T-helper 2 cell (primary cell): ENCODE data around the gene BAZ1B.
"Not testable (repeated sequence)": the region's sequence is repeated elsewhere in the genome, so short reads cannot be mapped to it uniquely, and the experiment has no call there.

Experiments used
- DNase-seq, 5 experiments: peaks; one replicate each; pipeline versions ENCODE4 v3.0.0 to v3.0.0-alpha.2; 2012 to 2022

The BAZ1B gene

DNA sequence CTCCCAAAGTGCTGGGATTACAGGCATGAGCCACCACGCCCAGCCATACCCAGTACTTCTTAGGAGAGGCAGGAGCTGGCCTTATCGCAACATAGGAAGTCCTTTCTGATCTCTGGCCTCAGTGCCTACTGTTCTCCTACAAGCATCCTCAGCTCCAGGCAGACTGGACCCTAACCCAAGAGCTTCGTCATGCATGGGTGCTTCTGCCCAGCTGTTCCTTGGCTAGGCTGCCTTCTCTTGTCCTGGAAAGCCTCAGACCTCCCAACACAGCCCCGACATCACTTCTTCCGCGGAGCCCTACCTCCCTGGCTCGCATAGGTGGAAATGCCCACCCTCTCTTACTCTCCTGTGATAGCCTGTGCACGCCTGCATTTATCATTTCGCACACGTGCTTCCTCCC is 19.6 kb upstream of the BAZ1B start:
- DNase-seq: no peak

DNA sequence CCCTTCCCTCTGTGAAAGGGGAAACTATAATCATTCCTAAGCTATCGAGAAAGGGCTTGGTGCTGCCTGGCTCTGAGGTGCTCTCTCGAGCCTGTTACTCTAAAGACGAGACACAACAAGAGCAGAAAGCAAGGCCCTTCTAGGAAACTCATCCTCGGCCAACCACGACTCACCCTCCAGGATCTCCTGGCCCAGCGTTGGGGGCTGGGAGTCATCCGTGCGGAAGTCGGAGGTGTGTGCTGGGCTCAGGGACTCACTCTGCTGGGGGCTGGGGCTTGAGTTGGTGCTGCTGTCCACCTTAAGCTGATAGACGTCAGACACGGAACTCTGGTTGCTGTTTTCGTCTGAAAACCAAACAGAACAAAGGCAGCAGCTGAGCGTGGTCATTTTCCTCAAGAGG is 17.6 kb upstream of the BAZ1B start:
- no peak for DNase-seq

DNA sequence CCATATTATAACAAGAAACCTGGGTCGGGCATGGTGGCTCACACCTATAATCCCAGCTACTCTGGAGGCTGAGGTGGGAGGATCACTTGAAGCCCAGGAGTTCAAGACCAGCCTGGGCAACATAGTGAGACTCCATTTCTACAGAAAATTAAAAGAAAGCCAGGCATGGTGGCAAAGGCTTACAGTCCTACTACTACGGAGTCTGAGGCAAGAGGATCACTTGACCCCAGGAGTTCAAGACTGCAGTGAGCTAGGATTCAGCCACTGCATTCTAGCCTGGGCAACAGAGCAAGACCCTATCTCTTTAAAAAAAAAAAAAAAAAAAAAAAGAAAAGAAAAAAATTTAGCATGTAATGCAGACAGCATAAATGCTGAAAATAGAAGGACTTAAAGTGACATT is 16.4 kb upstream of the BAZ1B start:
- DNase-seq: not testable (repeated sequence)

DNA sequence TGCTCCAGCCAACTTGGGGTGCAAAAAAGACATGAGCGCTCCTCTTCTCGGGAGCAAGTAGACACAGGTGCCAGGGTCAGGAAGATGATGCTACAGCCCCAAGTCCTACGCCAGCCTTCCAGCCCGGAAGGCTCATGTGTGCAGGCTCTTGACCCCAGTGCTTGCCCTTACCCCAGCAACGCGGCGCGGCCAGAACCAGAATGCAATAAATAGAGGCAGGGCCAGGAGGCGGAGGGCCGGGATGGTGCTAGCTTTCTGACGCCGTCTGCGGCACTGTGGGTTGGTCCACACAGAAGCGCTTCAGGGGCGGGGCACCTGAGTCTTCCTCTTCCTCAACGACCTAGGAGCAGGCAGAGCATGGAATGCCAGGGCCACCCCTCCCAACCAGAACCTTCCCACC is 15.0 kb upstream of the BAZ1B start:
- DNase-seq: no peak

DNA sequence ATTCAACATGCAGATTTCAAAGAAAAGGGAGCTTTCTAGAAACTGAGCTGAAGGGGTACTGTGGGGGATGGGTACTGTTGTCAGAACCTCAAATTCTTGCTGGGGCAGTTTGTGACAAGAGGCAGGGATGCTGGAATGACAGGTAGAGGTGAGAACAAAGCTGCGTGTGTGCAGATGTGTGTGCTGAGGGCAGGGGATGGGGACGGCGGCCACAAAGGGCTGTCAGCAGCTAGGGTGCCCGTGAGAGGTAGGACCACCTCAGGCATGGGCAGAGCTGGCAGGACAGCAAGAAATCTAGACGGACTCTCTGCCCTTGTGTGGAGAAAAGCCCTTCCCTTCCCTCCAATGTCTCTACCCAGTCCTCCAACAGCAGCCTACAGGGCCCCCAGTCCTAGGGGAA is 14.4 kb upstream of the BAZ1B start:
- no peak for DNase-seq

DNA sequence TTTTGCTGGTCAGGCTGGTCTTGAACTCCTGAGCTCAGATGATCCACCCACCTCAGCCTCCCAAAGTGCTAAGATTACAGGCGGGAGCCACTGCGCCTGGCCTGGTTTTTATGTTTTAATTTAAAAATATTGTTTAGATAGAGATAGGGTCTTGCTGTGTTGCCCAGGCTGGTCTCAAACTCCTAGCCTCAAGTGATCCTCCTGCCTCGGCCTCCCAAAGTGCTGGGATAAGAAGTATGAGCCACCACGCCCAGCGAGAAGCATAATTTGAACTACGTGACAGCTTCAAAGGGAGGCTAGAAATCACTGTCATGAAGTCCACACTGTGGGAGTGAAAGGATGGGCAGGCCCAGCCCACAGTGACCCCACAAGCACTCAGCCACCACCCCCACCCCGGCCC is 13.8 kb upstream of the BAZ1B start:
- not testable (repeated sequence) for DNase-seq

DNA sequence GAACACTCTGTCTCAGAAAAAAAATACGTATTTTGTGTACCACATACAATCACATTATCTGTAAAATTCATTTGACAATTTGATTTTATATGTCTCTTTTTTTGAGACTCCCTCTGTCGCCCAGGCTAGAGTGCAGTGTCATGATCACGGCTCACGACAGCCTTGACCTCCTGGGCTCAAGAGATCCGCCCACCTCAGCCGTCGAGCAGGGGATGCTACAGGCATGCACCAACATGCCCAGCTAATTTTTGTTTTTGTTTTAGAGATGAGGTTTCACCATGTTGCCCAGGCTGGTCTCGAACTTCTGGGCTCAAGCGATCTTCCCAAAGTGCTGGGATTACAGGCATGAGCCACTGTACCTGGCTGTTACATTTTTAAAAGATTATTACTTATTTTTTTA is 11.6 kb upstream of the BAZ1B start:
- DNase-seq: no peak

DNA sequence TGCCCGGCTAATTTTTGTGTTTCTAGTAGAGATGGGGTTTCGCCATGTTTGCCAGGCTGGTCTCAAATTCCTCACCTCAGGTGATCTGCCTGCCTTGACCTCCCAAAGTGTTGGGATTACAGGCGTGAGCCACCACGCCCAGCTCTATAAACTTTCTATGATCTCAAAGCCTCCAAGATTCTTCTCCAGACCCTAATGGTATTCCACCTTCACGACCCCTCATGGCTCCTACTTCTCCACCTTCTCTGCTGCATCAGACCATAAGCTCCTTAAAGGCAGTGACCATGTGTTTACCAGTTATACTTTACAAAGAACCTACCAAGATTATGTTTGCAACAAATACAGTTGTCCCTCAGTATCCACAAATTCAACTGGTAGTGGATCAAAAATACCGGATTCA is 10.1 kb upstream of the BAZ1B start:
- no peak for DNase-seq

DNA sequence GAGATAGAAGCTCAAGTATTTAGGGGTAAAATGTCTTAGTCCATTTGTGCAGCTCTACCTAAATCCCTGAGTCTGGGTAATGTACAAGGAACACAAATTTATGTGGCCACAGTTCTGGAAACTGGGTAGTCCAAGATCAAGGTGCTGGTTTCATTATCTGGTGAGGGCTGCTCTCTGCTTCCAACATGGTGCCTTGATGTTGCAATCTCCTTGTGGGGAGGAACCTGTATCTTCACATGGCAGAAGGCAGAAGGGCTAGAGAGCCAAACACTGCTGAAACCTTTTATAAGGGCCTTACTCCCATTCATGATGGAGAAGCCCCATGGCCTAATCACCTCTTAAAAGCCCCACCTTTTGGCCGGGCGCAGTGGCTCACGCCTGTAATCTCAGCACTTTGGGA is 8.7 kb upstream of the BAZ1B start:
- no peak for DNase-seq

DNA sequence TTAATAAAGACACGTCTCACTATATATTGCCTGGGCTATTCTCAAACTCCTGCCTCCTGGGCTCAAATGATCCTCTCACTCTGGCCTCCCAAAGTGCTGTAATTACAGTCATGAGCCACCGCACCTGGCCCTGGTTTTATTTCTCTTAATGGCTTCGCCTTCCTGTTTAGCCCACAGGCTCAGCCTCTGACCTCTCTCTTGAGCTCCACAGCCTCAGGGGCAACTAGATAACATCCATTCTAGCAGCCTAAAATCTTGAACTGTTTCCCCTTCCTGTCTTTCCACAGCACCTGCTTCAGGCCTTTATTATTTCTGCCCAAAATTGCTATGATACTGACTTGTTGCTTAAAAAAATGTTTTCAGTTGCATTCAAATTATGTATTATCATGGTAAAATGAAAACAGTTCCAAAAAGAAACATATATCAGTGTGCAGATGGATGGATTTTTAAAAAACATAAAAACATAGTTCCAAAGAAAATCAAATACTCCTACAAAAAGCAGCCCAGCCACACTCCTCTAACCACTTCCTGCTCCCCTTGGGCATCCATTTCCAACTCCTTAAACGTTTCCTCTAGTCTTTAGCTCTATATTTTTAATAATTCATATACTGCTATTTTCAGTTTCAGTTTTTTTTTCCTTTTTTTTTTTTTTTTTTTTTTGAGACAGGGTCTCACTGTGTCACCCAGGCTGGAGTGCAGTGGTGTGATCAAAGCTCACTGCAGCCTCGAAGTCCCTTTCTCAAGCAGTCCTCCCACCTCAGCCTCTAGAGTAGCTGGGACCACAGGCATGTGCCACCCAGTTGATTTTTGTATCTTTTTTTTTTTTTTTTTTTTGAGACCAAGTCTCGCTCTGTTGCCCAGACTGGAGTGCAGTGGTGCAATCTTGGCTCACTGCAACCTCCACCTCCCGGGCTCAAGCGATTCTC is 5.1 kb upstream of the BAZ1B start:
- peak in 1 of 5 experiments; percentile 45 for DNase-seq

DNA sequence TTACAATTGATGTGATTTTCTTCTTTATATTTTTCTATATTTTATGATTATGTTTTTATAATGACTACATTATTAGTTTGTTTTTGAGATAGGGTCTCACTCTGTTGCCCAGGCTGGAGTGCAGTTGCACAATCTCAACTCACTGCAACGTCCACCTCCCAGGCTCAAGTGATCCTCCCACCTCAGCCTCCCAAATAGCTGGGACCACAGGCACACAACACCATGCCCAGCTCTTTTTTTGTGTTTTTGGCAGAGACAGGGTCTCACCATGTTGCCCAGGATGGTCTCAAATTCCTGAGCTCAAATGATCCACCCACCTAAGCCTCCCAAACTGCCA is 4.0 kb upstream of the BAZ1B start:
- not testable (repeated sequence) for DNase-seq

DNA sequence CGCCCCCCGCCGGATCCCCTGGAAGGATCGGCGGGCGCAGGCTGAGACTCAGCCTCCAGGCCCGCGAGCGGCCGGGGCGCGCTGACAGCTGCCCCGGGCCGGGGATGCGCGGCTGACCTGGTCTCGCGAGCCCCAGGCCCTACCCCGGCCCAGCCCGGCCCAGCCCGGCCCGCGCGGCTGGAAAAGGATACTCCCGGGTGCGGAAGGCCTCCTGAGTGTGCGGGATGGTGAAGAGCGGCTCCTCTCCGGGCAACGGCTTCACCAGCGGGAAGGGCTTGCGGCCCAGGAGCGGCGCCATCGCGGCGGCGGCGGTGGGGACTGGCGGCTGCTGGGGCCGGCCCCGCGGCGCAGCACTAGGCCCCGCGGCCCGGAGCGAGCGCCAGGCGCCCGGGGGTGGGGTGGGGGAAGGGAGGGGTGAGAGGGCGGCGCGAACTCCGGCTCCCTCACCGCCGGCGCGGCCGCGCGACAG is 423 bp downstream of the BAZ1B start:
- DNase-seq: peak in 1 of 5 experiments; percentile 4

DNA sequence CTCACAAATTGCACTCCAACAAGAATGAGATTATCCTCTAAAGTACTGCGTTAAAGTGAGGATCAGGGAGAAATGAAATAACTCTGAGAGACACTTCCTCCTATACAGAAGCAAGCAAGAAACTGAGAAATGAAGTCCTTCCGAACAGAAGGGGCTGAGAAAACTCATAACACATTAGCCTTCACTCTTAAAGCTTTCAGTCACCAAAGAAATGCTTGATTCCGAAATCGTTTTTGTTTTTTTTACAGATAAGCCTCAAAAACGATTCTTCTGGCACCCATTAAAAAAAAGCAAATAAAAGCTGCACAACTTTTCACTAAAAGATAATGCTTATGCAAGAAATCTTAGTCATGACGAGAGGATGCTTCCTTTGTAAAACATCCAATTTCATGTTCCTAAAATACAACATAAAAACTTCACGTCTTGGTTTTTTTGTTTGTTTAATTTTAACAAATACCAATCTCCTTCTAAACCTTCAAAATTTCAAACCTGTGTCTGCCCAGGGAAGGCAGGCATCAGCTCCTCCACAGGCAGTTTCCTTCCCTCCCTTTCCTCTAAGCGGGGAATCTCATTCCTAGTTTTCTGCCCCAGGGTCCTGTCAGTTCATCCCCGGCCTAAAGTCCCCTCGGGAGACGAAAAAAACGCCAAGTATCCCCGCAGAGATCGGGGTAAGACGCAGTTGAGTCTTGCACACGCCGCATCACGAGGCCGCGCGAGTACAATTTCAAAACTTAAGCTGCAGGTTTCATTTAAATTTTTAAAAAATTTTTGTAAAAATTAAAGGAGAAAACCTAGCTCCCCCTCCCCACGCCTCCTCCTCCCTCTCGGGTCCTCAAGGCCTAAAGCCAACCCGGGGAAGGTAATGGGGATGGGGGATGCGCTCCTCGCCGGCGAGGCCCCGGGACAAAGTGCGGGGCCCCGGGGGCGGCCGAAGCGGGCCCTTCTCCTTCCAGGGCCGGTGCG is 1.1 kb downstream of the BAZ1B start:
- DNase-seq: peak in 1 of 5 experiments; percentile 33

DNA sequence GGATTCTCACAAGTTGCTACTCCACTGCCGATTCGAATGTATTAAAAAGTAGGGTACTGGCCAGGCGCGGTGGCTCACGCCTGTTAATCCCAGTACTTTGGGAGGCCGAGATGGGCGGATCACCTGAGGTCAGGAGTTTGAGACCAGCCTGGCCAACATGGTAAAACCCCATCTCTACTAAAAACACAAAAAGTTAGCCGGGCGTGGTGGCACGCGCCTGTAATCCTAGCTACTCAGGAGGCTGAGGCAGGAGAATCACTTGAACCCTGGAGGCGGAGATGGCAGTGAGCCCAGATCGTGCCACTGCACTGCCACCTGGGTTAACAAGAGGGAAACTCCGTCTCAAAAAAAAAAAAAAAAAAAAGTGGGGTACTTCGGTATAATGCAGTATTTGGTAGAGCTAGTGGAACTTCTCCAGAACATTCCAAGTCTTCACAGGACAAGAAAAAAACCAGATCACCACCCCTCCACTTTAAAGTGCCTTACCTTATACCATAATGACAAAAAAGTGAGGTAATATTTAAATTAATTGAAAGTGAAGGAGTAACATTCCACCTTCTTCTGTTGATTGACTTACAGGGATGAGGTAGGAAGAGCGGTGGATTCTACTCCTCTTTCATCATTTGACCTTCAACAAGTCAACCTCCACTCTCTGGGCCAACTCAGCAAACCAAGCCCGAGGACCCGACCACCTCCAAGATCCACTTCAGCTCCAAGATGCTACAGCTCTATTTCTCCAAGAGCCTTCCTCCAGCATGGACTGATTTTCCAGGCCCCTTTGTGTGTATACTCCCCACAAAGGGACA is 2.0 kb downstream of the BAZ1B start:
- DNase-seq: peak in 2 of 5 experiments; percentile 21 to 65

DNA sequence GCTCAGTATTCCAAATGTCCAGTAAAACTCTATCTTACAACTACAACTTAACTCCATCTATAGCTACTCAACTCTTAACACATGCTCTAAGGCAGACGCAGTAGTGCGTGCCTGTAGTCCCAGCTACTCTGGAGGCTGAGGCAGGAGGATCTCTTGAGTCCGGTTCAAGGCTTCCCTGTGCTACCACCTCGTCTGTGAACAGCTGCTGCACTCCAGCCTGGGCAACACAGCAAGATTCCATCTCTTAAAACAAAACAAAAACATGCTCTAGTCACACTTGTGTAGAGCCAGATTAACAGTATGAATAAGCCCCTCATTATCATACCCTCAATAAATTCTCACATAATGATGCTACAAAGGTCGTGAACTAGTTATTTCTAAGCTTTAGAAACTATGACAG is 3.6 kb downstream of the BAZ1B start:
- DNase-seq: no peak

DNA sequence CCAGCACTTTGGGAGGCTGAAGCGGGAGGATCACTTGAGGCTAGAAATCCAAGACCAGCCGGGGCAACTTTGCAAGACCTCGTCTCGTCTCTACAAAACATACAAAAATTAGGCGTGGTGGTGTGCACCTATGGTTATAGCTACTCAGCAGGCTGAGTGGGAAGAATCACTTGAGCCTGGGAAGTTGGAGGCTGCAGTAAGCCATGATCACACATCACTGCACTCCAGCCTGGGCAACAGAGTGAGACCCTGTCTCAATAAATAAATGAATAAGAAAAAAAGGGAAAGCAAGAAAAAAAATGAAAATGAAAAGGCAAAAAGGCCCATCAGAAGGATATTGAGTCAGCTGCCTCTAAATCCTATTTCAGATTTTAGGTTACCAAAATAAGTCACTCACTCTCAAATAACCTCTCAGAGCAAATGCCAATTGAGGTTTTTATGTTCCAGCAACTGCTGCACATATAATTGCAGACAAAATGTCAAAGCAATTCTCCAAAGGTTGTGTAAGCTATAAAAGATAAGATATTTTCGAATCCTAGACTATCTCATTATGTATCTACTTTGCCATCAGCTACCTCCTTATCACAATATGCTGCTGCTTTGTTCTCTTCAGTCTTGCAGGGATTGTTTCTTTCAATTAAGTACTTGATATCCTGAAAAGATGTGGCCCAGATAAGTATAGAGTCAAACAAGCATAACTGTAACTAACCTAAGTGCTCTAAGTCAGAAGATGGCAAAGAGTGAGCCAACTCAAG is 4.7 kb downstream of the BAZ1B start:
- DNase-seq: no peak

DNA sequence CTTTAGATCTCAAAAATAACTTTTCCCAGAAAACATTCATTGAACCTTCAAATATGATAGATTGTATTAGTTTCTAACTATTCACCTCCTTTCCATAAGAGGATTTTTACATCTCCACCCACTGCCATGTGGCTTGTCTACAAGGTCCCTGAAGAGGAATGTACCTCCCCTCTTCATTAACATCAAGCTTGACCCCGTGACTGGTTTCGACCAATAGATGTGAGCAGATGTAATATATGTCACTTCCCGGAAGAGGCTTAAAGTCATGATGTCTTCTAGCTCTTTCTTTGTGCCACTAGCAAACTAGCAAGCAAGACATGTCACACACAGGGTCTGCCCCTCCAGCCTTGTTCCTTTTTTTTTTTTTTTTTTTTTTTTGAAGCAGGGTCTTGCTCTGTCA is 6.9 kb downstream of the BAZ1B start:
- peak in 1 of 5 experiments; percentile 62 for DNase-seq

DNA sequence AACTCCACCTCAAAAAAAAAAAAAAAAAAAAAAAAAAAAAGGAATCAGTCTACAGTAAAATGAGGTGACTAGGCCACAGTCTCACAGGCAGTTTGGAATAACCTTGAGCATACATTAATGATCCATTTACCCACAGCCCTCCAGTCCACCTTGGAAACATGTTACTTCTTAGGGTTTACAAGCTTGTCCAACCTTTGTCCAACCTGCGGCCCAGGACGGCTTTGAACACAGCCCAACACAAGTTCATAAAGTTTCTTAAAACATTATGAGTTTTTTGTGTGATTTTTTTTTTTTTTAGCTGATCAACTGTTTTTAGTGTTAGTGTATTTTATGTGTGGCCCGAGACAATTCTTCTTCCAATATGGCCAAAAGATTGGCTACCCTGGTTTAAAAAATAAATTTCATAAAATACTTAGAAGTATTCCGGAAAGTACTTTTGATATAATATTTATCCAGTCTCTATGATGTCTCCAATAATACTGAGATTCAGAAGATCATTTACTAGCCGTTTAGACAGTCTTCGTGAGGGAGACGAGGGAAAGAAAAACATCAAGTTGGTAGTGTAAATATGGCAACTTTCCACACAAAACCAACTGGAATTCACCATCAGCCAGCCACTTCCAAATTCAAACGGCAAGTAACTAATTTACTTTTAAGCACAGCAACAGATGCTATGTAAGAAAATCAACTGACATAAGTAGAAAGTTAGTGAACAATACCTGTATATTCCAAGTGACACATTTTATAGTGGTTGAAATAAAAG is 9.9 kb downstream of the BAZ1B start:
- no peak for DNase-seq

DNA sequence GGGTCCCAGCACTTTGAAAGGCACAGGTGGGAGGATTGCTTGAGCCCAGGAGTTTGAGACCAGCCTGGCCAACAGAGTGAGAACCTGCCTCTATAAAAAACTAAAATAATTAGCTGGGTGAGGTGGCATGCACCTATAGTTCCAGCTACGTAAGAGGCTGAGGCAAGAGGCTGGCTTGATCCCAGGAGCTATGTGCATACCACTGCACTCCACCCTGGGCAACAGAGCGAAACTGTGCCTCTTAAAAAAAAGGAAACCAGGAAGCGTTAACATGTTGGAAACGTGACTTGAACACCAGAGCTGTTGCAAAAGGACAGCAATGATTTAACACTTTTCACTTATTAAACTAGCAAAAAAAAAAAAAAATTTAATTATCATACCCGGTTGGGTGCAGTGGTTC is 12.6 kb downstream of the BAZ1B start:
- no peak for DNase-seq

DNA sequence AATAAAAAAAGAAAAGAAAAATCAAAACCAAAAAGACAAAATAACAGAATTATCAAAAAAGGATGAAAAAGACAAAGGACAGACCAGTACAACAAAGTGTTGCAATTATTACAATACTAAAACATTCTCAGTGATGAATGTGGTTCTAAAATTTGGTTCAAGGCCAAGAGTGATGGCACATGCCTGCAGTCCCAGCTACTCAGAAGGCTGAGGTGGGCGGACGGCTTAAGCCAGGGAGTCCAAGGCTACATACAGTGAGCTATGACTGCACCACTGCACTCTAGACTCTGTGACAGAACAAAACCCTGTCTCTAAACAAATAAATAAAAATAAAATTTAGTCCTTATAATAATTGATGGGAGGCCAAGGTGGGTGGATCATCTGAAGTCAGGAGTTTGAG is 14.5 kb downstream of the BAZ1B start:
- DNase-seq: no peak

DNA sequence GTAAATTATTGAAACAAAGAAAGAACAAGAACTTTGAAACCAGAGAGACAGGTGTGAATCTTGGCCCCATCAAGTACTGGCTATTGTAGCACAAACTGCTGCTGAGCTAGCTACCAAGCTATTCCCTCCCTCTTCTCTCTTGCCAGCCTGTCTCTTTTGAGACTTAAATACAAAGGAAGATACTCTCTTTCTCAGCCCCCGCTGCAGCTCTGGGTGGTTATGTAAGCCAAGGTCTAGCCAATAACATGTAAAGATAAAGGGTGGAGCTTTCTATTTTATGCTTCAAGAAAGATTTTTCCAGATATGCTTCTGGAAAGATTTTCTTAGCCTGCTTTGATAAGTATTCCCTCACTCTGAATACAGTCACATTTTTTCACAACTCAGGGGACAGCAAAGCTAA is 17.2 kb downstream of the BAZ1B start:
- DNase-seq: no peak
